ENCODE measurements around the gene PPM1L.
"Not testable (repeated sequence)": the region's sequence is repeated elsewhere in the genome, so short reads cannot be mapped to it uniquely, and the experiment has no call there.

The PPM1L gene

GRCh38 chr3:160755776-160756304 lies at the start of gene PPM1L:
PPM1L (plus strand) TSS chr3:160756231.
- peak within 1 kb of the TSS; percentile 73 to 89 (median 83) for H3K4me3 ChIP-seq
- H3K27ac ChIP-seq: peak within 1 kb of the TSS; percentile 87 to 97 (median 91)
- peaks cover 31 to 47% (median 39%) of the 10 kb centered on the region in 10 experiments for H3K4me1 ChIP-seq
- no peaks in the 10 kb centered on the region for H3K27me3 ChIP-seq
- 0 out of 22 replicates have a peak, but pooled peaks cover 0 to 3% (median 0%) of the 10 kb centered on the region in 11 experiments for H3K36me3 ChIP-seq
- H4K20me1 ChIP-seq: peaks cover 0 to 16% (median 0%) of the 10 kb centered on the region in 11 experiments; a peak in 9 of 22 replicates
- peak within 1 kb of the TSS; percentile 86 to 93 (median 91) for H3K9ac ChIP-seq
- H3K4me2 ChIP-seq: peak within 1 kb of the TSS; percentile 89 to 99 (median 96)
- no peaks in the 10 kb centered on the region for H3K9me3 ChIP-seq (replicated peaks in 1 of 11)
- no peak for TF ChIP-seq Cebpa-rat (IDR thresholded peaks at IDR 0.05)

GRCh38 chr3:160707187-160707794 lies 48.7 kb upstream of the PPM1L start:
- Histone ChIP-seq H3K27me3 (no peaks in the 10 kb centered on the region), H3K4me1 (no peaks in the 10 kb centered on the region), H3K9ac (no peak overlapping the region), H3K9me3 (replicated peaks in 1 of 11) (peaks cover 0 to 6% (median 0%) of the 10 kb centered on the region in 11 experiments; a peak in 2 of 22 replicates), H3K36me3 (no peaks in the 10 kb centered on the region), H3K27ac (no peak overlapping the region), H4K20me1 (no peaks in the 10 kb centered on the region), H3K4me2 (no peak overlapping the region), H3K4me3 (no peak overlapping the region)
- TF ChIP-seq Cebpa-rat (IDR thresholded peaks at IDR 0.05): no peak

GRCh38 chr3:160709477-160710182 lies 46.4 kb upstream of the PPM1L start:
- no peaks in the 10 kb centered on the region for H3K4me1 ChIP-seq
- no peak overlapping the region for H3K4me3 ChIP-seq
- H3K4me2 ChIP-seq: no peak overlapping the region
- no peaks in the 10 kb centered on the region for H3K27me3 ChIP-seq
- H3K9me3 ChIP-seq (replicated peaks in 1 of 11): no peaks in the 10 kb centered on the region
- H3K27ac ChIP-seq: no peak overlapping the region
- no peak for TF ChIP-seq Cebpa-rat (IDR thresholded peaks at IDR 0.05)
- no peaks in the 10 kb centered on the region for H4K20me1 ChIP-seq
- H3K36me3 ChIP-seq: no peaks in the 10 kb centered on the region
- H3K9ac ChIP-seq: no peak overlapping the region

GRCh38 chr3:160713144-160713543 lies 42.9 kb upstream of the PPM1L start:
- not testable (repeated sequence) for H4K20me1 ChIP-seq; H3K9ac ChIP-seq; H3K27ac ChIP-seq; H3K4me1 ChIP-seq; H3K4me3 ChIP-seq; H3K9me3 ChIP-seq (replicated peaks in 1 of 11); H3K4me2 ChIP-seq; H3K27me3 ChIP-seq; H3K36me3 ChIP-seq

- TF ChIP-seq Cebpa-rat (IDR thresholded peaks at IDR 0.05): no peak
- Histone ChIP-seq H3K4me2 (no peak overlapping the region), H3K27me3 (no peaks in the 10 kb centered on the region), H3K4me1 (no peaks in the 10 kb centered on the region), H3K27ac (no peak overlapping the region), H3K36me3 (no peaks in the 10 kb centered on the region), H3K9me3 (replicated peaks in 1 of 11) (peaks cover 0 to 10% (median 7%) of the 10 kb centered on the region in 11 experiments; a peak in 9 of 22 replicates), H3K4me3 (no peak overlapping the region), H4K20me1 (no peaks in the 10 kb centered on the region), H3K9ac (no peak overlapping the region)
Observed at GRCh38 chr3:160719710-160720109, 36.3 kb upstream of the PPM1L start.

- TF ChIP-seq Cebpa-rat (IDR thresholded peaks at IDR 0.05): no peak
- Histone ChIP-seq H3K27ac (no peak overlapping the region), H3K4me2 (no peak overlapping the region)
Observed at GRCh38 chr3:160720123-160720746, 35.8 kb upstream of the PPM1L start.

GRCh38 chr3:160722331-160722730 lies 33.7 kb upstream of the PPM1L start:
- Histone ChIP-seq H3K36me3 (no peaks in the 10 kb centered on the region), H3K9me3 (replicated peaks in 1 of 11) (peaks cover 0 to 15% (median 8%) of the 10 kb centered on the region in 11 experiments; a peak in 9 of 22 replicates), H3K27ac (no peak overlapping the region), H3K4me1 (no peaks in the 10 kb centered on the region), H4K20me1 (no peaks in the 10 kb centered on the region), H3K27me3 (no peaks in the 10 kb centered on the region), H3K9ac (no peak overlapping the region), H3K4me3 (no peak overlapping the region), H3K4me2 (no peak overlapping the region)
- TF ChIP-seq Cebpa-rat (IDR thresholded peaks at IDR 0.05): no peak

More at GRCh38 chr3:160720123-160720746, 35.8 kb upstream of the PPM1L start:
- Histone ChIP-seq H3K9me3 (replicated peaks in 1 of 11) (peaks cover 0 to 15% (median 8%) of the 10 kb centered on the region in 11 experiments; a peak in 9 of 22 replicates), H3K27me3 (no peaks in the 10 kb centered on the region), H4K20me1 (no peaks in the 10 kb centered on the region), H3K4me3 (no peak overlapping the region), H3K4me1 (no peaks in the 10 kb centered on the region), H3K9ac (no peak overlapping the region), H3K36me3 (no peaks in the 10 kb centered on the region)

GRCh38 chr3:160725338-160725737 lies 30.7 kb upstream of the PPM1L start:
- Histone ChIP-seq H3K4me3 (no peak overlapping the region), H3K4me1 (no peaks in the 10 kb centered on the region), H3K27ac (no peak overlapping the region), H3K9me3 (replicated peaks in 1 of 11) (peaks cover 0 to 15% (median 6%) of the 10 kb centered on the region in 11 experiments; a peak in 8 of 22 replicates), H3K36me3 (no peaks in the 10 kb centered on the region), H3K9ac (no peak overlapping the region), H4K20me1 (no peaks in the 10 kb centered on the region), H3K4me2 (no peak overlapping the region), H3K27me3 (no peaks in the 10 kb centered on the region)
- no peak for TF ChIP-seq Cebpa-rat (IDR thresholded peaks at IDR 0.05)

GRCh38 chr3:160735826-160736225 lies 20.2 kb upstream of the PPM1L start:
- no peak overlapping the region for H3K9ac ChIP-seq
- no peak overlapping the region for H3K4me2 ChIP-seq
- peaks cover 0 to 16% (median 3%) of the 10 kb centered on the region in 10 experiments; a peak in 7 of 20 replicates for H3K4me1 ChIP-seq
- no peaks in the 10 kb centered on the region for H3K36me3 ChIP-seq
- no peak overlapping the region for H3K4me3 ChIP-seq
- no peaks in the 10 kb centered on the region for H4K20me1 ChIP-seq
- TF ChIP-seq Cebpa-rat (IDR thresholded peaks at IDR 0.05): no peak
- H3K27ac ChIP-seq: no peak overlapping the region
- no peaks in the 10 kb centered on the region for H3K27me3 ChIP-seq
- H3K9me3 ChIP-seq (replicated peaks in 1 of 11): peaks cover 0 to 25% (median 16%) of the 10 kb centered on the region in 11 experiments; a peak in 15 of 22 replicates
